Stimulated activated CD4-positive, alpha-beta T cell treated with anti-CD3 and anti-CD28 coated beads, TNF-alpha, amount 100 ng/mL, for 4 hours (primary cell): Measurements from ENCODE around the gene SGCA.

Source experiments
- DNase-seq, 3 experiments: peaks; one replicate each; pipeline ENCODE4 v3.0.0-alpha.2; 2020; ENCODE audit warnings: low read depth in 3 of 3

SGCA gene

GRCh38 chr17:50149091-50149416 lies 16.8 kb upstream of the SGCA start:
- no peak for DNase-seq

- DNase-seq, result no peak
Observed at GRCh38 chr17:50149417-50150353, 16.1 kb upstream of the SGCA start.

DNA sequence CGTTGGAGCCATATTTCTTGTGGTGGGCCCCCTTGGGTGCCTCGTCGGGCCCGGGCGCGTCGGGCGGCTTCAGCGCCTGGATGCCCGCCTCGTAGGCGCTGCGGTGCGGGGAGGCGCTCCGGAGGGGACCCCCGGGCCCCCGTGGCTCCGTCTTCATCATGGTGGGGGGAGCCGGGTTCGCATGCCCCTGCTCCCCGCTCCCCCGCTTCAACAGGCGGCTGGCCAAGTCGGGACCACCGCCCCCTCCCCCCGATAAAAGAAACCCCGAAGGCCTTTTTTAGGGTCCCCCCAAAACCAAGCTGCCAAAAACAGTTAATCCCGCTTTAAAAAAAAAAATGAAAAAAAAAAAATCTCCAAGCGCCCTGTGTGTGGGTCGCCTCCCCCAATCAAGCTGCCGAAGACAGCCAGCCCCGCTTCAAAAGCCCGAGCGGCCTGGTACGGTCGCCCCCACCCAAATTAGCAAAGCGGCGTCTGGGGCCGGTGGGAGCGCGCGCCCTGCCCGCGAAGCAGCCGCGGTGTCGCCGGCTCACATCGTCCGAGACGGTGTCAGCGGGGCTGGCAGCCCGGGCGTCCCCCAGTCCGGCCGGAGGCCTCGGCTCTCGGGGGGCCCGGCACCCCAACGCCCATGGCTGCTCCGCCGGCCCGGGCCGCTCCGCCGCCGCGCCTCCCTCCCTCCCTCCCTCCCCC lies 15.3 kb upstream of the SGCA start, which contains the start of gene PPP1R9B:
Gene PPP1R9B (minus strand): TSS at position 324 of the 687 bp plus-strand sequence. CDS start 164 bp downstream, at position 160.
- no peak for DNase-seq

DNA sequence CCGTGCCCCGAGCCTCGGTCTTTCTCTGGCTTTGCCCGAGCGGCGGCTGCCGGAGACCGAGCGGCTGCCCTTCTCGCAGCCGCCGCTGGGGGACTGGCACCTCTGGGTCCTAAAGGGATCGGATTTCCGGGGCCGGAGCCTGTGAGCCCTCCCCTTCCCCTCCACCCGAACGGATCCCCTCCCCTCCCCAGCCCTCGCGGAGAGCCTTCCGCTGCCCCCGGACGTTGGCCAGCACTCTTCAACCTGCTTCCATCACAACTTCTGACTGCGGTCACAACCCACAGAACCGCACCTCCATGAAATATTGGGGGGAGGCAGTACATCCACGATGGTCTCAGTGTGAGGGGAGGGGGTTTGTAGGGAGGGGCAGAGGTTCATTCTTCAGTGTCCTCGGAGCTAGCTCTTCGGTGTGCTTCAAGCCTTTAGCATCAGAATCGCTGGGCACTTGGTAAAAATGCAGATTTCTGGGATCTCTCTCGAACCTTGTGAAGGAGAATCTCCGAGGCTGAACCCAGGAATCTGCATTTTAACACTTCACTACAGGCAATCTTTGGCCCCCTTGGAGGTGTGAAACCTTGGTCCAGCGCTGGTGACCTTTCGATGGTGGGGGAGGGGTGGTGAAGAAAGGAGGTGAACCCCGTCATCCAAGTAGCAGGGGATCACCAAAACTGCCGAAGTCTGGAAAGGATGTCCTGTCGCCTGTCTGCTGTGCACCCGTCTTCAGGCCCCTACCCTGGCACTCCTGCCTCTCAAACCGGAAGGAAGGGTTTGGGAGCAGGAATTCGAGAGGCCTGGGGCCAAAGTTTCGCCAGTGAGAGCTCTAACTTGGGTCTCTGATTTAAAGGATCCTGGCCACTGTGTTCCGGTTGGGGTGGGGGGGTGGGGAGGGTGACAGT lies 14.5 kb upstream of the SGCA start:
- peak; percentile 64 to 79 (median 76) for DNase-seq

GRCh38 chr17:50151937-50152547 lies 13.8 kb upstream of the SGCA start:
- DNase-seq, result no peak

- no peak for DNase-seq
Observed at GRCh38 chr17:50152736-50153135, 13.1 kb upstream of the SGCA start.

GRCh38 chr17:50153650-50154575 lies 11.9 kb upstream of the SGCA start:
- DNase-seq, result no peak

- no peak for DNase-seq
Observed at GRCh38 chr17:50154604-50155003, 11.2 kb upstream of the SGCA start.

GRCh38 chr17:50155115-50155819 lies 10.5 kb upstream of the SGCA start:
- no peak for DNase-seq

GRCh38 chr17:50157891-50158290 lies 7.9 kb upstream of the SGCA start:
- no peak for DNase-seq

GRCh38 chr17:50161023-50161910 lies 4.5 kb upstream of the SGCA start:
- DNase-seq, result peak; percentile 90 to 95 (median 92)

DNA sequence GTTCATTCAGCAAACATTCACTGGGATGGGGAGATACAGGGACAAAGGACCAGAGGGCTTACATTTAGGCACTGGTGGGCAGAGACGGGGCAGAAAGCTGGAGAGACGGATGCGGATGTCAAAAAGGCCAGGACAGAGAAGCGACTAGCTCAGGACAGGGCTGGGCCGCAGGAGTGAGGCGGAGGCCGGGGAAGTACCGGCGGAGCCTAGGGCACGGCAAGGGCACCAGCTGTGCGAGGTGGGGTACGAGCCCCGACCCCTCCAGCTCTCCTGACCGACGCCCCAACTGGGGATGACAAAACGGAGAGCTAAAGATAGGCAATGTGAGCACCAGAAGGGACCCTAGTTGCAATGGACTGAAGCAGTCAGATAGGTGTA lies 3.9 kb upstream of the SGCA start:
- no peak for DNase-seq

GRCh38 chr17:50162466-50163254 lies 3.1 kb upstream of the SGCA start:
- no peak for DNase-seq

- DNase-seq, result no peak
Observed at GRCh38 chr17:50163843-50164696, 1.7 kb upstream of the SGCA start.

GRCh38 chr17:50164697-50164988 lies 1.2 kb upstream of the SGCA start:
- no peak for DNase-seq

GRCh38 chr17:50165066-50165465 lies 739 bp upstream of the SGCA start:
- DNase-seq, result no peak

DNA sequence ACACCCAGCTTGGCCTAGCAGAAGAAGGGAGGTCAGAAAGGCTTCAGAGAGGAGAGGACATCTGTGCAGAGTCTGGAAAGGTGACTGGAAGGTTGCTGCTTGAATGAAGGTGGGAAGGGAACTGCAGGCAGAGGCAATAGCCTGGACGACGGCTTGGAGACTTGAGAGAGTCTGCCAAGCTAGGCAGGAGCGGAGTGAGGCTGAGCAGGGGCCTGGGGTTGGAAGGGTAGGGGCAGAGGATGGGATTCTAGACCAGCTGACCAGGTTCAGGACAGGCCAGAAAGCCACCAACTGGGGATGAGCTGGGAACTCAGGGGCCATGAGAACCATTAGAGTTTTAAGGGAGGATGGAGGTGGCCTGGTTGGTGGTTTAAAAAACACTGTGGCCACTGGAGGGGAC lies 339 bp upstream of the SGCA start:
- DNase-seq, result no peak
